ENCODE data around the gene SLC9A9. TPM values are rescaled to one million over a fixed set of nuclear protein-coding genes. Genes with fewer than 3 reads are reported as not detected.

The SLC9A9 gene
- total RNA-seq, 1 donor from 2014 or later = 11.4 TPM

DNA sequence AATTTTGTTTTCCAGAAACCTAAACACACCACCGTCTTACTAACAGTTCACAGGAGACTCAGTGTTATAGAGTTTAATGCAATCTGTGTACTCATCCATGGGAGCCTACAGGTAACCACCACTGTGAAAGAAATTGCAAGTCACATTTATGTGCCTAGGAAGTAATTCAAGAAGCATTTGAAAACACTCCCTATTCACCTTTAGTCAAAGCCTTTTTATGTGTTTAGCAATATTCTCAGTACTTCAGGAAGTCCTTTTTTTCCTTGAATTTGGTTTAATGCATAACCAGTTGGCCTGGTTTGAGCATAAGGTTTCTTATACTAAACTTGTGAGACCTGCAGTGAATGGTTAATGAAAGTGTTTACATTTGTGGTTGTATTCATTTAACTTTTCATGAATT, 382.6 kb downstream of the SLC9A9 start:
- Mint-ChIP-seq H3K27ac (ENCODE audit: unreplicated experiment) (no peak overlapping the region), H3K4me1 (ENCODE audit: low read depth, unreplicated experiment) (no peaks in the 10 kb centered on the region), H3K9me3 (ENCODE audit: unreplicated experiment) (no peaks in the 10 kb centered on the region), H3K36me3 (ENCODE audit: unreplicated experiment) (no peaks in the 10 kb centered on the region), H3K4me3 (ENCODE audit: unreplicated experiment) (no peak overlapping the region), H3K27me3 (ENCODE audit: unreplicated experiment) (no peaks in the 10 kb centered on the region)
- TF ChIP-seq, protein P1, sequence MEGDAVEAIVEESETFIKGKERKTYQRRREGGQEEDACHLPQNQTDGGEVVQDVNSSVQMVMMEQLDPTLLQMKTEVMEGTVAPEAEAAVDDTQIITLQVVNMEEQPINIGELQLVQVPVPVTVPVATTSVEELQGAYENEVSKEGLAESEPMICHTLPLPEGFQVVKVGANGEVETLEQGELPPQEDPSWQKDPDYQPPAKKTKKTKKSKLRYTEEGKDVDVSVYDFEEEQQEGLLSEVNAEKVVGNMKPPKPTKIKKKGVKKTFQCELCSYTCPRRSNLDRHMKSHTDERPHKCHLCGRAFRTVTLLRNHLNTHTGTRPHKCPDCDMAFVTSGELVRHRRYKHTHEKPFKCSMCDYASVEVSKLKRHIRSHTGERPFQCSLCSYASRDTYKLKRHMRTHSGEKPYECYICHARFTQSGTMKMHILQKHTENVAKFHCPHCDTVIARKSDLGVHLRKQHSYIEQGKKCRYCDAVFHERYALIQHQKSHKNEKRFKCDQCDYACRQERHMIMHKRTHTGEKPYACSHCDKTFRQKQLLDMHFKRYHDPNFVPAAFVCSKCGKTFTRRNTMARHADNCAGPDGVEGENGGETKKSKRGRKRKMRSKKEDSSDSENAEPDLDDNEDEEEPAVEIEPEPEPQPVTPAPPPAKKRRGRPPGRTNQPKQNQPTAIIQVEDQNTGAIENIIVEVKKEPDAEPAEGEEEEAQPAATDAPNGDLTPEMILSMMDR (IDR thresholded peaks at IDR 0.05; ENCODE audit: partially characterized antibody, unreplicated experiment) = no peak
- no peak for DNase-seq

DNA sequence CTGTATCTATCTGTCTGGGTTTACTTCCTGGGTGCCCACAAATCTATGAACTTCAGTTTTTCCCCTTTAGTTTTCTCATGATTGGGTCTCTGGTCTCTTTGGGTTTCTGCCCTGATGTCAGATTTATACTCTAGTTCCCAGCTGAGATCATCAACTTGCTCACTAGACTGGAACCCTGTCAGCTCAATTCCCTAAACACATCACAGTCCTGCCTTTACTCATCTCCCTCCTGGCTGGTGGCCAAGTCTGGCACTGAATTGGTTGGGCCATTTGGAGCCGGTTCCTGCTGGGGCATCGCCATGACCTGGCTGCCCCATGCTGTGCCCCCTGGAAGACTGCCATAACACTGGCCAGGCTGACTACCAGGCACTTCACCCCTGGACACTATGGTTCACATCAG, 383.4 kb downstream of the SLC9A9 start:
- no peaks in the 10 kb centered on the region for H3K27me3 Mint-ChIP-seq (ENCODE audit: unreplicated experiment)
- H3K4me1 Mint-ChIP-seq (ENCODE audit: low read depth, unreplicated experiment) = no peaks in the 10 kb centered on the region
- TF ChIP-seq, protein P1 (IDR thresholded peaks at IDR 0.05; ENCODE audit: partially characterized antibody, unreplicated experiment) = no peak
- no peaks in the 10 kb centered on the region for H3K9me3 Mint-ChIP-seq (ENCODE audit: unreplicated experiment)
- H3K36me3 Mint-ChIP-seq (ENCODE audit: unreplicated experiment) = no peaks in the 10 kb centered on the region
- no peak overlapping the region for H3K27ac Mint-ChIP-seq (ENCODE audit: unreplicated experiment)
- DNase-seq = no peak
- no peak overlapping the region for H3K4me3 Mint-ChIP-seq (ENCODE audit: unreplicated experiment)

DNA sequence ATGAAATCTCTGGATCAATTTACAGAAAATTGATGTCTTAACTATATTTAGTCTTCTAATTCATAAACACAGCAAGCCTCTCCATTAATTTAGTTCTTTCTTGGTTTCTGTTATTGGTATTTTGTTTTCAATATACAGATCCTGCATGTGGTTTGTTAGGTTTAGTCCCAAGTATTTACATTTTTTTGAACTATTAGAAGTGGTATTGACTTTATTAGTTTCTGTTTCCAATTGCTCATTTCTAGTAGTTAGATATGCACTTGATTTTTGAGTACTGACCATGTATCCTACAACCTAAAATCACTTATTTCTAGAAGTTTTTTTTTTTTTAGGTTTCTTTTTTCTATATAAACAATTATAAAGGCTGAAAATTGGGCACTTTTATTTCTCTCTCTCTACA, 392.8 kb downstream of the SLC9A9 start:
- H3K4me3 Mint-ChIP-seq (ENCODE audit: unreplicated experiment) = no peak overlapping the region
- H3K27ac Mint-ChIP-seq (ENCODE audit: unreplicated experiment) = no peak overlapping the region
- peaks cover 2% of the 10 kb centered on the region for H3K27me3 Mint-ChIP-seq (ENCODE audit: unreplicated experiment)
- no peaks in the 10 kb centered on the region for H3K9me3 Mint-ChIP-seq (ENCODE audit: unreplicated experiment)
- no peaks in the 10 kb centered on the region for H3K4me1 Mint-ChIP-seq (ENCODE audit: low read depth, unreplicated experiment)
- H3K36me3 Mint-ChIP-seq (ENCODE audit: unreplicated experiment) = no peaks in the 10 kb centered on the region
- TF ChIP-seq, protein P1 (IDR thresholded peaks at IDR 0.05; ENCODE audit: partially characterized antibody, unreplicated experiment) = no peak
- no peak for DNase-seq

DNA sequence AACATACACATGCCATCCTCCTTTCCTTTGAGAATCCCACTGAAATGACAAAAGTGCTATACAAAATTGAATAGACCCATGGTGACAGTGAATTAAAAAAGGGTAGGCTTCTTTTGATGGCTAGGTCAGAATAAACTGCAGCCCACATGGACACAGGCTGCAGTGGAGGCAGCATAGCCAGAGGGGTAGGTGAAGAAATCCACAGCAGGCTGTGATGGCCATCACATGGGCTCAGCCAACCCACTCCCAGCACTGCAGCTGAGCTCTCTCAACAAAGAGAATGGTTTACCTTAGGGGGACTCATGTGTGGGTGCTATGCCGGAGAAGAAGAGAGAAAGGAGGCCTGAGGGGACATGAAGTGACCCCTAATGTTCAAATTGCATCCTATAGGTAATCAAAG, 397.6 kb downstream of the SLC9A9 start:
- no peaks in the 10 kb centered on the region for H3K27me3 Mint-ChIP-seq (ENCODE audit: unreplicated experiment)
- H3K9me3 Mint-ChIP-seq (ENCODE audit: unreplicated experiment) = no peaks in the 10 kb centered on the region
- H3K4me3 Mint-ChIP-seq (ENCODE audit: unreplicated experiment) = no peak overlapping the region
- H3K4me1 Mint-ChIP-seq (ENCODE audit: low read depth, unreplicated experiment) = no peaks in the 10 kb centered on the region
- DNase-seq = no peak
- TF ChIP-seq, protein P1 (IDR thresholded peaks at IDR 0.05; ENCODE audit: partially characterized antibody, unreplicated experiment) = no peak
- H3K27ac Mint-ChIP-seq (ENCODE audit: unreplicated experiment) = no peak overlapping the region
- H3K36me3 Mint-ChIP-seq (ENCODE audit: unreplicated experiment) = no peaks in the 10 kb centered on the region

DNA sequence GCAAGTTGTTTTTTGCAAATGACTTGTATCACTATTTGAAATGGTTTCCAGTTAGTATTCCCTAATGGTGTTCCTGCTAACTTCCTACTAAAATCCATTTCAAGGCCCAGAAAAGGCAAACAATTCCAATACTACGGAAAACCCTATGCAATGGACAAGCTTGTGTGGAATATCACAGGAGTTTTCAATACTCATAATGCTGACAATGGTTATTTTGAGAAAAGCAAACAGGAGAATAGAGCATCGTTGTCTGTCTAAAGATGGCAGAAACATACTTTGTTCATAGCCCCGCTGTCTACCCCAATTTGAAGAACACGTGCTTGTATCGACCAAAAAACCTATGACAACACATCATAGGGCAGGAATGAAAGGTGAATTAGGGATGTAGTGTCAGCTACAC, 400.8 kb downstream of the SLC9A9 start:
- TF ChIP-seq, protein P1 (IDR thresholded peaks at IDR 0.05; ENCODE audit: partially characterized antibody, unreplicated experiment) = no peak
- no peak overlapping the region for H3K4me3 Mint-ChIP-seq (ENCODE audit: unreplicated experiment)
- no peaks in the 10 kb centered on the region for H3K9me3 Mint-ChIP-seq (ENCODE audit: unreplicated experiment)
- no peak for DNase-seq
- H3K27me3 Mint-ChIP-seq (ENCODE audit: unreplicated experiment) = no peaks in the 10 kb centered on the region
- H3K27ac Mint-ChIP-seq (ENCODE audit: unreplicated experiment) = no peak overlapping the region
- no peaks in the 10 kb centered on the region for H3K36me3 Mint-ChIP-seq (ENCODE audit: unreplicated experiment)
- no peaks in the 10 kb centered on the region for H3K4me1 Mint-ChIP-seq (ENCODE audit: low read depth, unreplicated experiment)

All from glutamatergic neuron (in vitro differentiated cells).